Activated CD4-positive, alpha-beta T cell treated with anti-CD3 and anti-CD28 coated beads for 36 hours (primary cell): Measurements from ENCODE around the gene SMG9. TPM values are rescaled to one million over a fixed set of nuclear protein-coding genes. Genes with fewer than 3 reads are reported as not detected.
"Not testable (repeated sequence)": the region's sequence is repeated elsewhere in the genome, so short reads cannot be mapped to it uniquely, and the experiment has no call there.

Experiments
- ATAC-seq: fragments of 200-7000 bp; cut with Tn5 transposase; one replicate; pipeline ENCODE4 v1.10.0; 2021; ENCODE audit warnings: mild to moderate bottlenecking, moderate library complexity
- CTCF ChIA-PET: fragments of 350-600 bp; sonication (Branson Sonifier 250); formaldehyde crosslinking; loops from one replicate; lab custom pipeline; 2021; ENCODE audit warnings: antibody characterized with exemption; lab: Charles Lee
- POLR2A ChIA-PET: fragments of 350-600 bp; sonication (Branson Sonifier 250); formaldehyde crosslinking; loops from one replicate; lab custom pipeline; 2021; ENCODE audit warnings: antibody characterized with exemption, inconsistent platforms; lab: Charles Lee
- DNase-seq: peaks from one replicate; pipeline ENCODE4 v3.0.0-alpha.2; 2020
- H3K27ac Mint-ChIP-seq: one replicate; pipeline ENCODE4 v1.8.0; 2021; ENCODE audit warnings: mixed read lengths
- H3K27me3 Mint-ChIP-seq: one replicate; pipeline ENCODE4 v1.8.0; 2021; ENCODE audit warnings: mixed read lengths
- H3K36me3 Mint-ChIP-seq: one replicate; pipeline ENCODE4 v1.8.0; 2021; ENCODE audit warnings: low read depth, mixed read lengths
- H3K4me1 Mint-ChIP-seq: one replicate; pipeline ENCODE4 v1.8.0; 2021; ENCODE audit warnings: mixed read lengths
- H3K4me3 Mint-ChIP-seq: one replicate; pipeline ENCODE4 v1.8.0; 2021; ENCODE audit warnings: mild to moderate bottlenecking, moderate library complexity, mixed read lengths
- H3K9me3 Mint-ChIP-seq: one replicate; pipeline ENCODE4 v1.8.0; 2021; ENCODE audit warnings: low read depth, mixed read lengths
- intact Hi-C, 2 experiments: fragments of 100-400 bp; cut with DNase I in 1 of 2; cut with micrococcal nuclease in 1 of 2; formaldehyde crosslinking; loops; one replicate each; pipeline versions ENCODE4 v1.14.2 to v1.15.1; 2022 to 2024; cut with DNase I, micrococcal nuclease
- total RNA-seq, 2 experiments: library from RNA; stranded (reverse); gene quantifications; one replicate each; pipeline ENCODE4 v1.2.3, GENCODE V29; 2021

SMG9 gene
- total RNA-seq, 2 experiments from 2014 or later, result 64.4 to 65.2 TPM

DNA sequence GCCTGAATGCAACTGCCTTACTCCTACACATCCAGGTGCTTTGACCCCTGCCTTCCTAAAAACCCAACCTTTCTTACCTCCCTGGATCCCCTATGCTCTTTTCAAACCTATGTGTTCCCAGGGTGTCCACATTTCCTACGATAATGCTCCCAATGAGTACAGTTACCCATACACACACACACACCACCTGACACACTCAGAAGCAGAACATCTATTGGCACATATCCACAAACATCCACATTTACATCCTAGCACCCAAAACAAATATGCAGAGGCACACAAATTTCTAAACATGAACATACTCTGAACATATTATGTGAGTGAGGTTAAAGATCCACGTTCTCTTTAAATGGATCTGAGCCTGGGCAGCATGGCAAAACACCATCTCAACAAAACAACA is 62.4 kb downstream of the SMG9 start:
- ATAC-seq (no peak), DNase-seq (no peak)
- CTCF ChIA-PET, result no interaction called here
- intact Hi-C loops, result no loop called here
- peaks cover 3% of the 10 kb centered on the region for H3K36me3 Mint-ChIP-seq
- no peak overlapping the region for H3K27ac Mint-ChIP-seq
- POLR2A ChIA-PET, result no interaction called here
- H3K9me3 Mint-ChIP-seq, result peaks cover 8% of the 10 kb centered on the region
- H3K4me3 Mint-ChIP-seq, result no peak overlapping the region
- no peaks in the 10 kb centered on the region for H3K4me1 Mint-ChIP-seq
- H3K27me3 Mint-ChIP-seq, result peaks cover 5% of the 10 kb centered on the region

DNA sequence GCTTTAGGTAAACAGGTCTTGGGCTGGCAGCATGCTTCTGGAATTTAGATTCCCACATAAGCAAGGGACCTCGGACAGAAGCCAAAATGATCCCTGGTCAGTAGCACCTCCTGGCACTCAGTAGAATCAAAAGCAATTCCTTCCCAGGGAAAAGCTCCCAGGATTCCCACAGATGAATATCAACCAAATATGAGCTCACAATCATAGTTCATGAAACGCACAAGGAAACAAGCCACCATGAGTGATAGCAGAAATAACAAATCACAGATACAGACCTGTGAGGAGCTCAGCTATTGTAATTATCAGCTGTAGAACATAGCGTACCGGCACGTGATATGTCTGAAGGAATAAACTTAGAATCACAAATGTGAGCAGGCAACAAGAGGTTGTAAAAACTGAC is 63.0 kb downstream of the SMG9 start:
- H3K4me1 Mint-ChIP-seq, result peaks cover 3% of the 10 kb centered on the region
- H3K4me3 Mint-ChIP-seq, result no peak overlapping the region
- ATAC-seq (no peak), DNase-seq (no peak)
- no peak overlapping the region for H3K27ac Mint-ChIP-seq
- intact Hi-C loops, result no loop called here
- H3K9me3 Mint-ChIP-seq, result peaks cover 8% of the 10 kb centered on the region
- ChIA-PET CTCF (no interaction called here), POLR2A (interaction anchor here (0.9 kb wide), 1 partner anchor 126 kb away, joined by 3 read pairs; no protein-coding TSS in a partner anchor)
- H3K36me3 Mint-ChIP-seq, result peaks cover 3% of the 10 kb centered on the region
- H3K27me3 Mint-ChIP-seq, result no peaks in the 10 kb centered on the region

DNA sequence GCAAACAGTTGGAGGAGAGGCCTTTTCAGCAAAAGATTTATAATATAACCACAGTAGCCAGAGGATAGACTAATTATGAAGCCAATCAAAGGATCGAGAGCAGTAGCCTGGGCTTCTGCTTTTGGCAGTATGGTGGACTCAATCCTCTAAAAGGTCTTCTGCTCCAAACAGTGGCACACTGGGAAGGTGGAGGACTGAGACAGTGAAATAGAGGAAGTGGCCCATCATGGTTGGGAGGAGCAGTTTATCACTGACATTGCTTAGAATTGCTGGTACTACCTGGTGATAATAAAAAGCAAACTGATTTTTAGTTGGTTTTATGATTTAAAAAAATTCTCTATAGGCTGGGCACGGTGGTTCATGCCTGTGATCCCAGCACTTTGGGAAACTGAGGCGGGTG is 63.9 kb downstream of the SMG9 start:
- ATAC-seq (no peak), DNase-seq (no peak)
- Mint-ChIP-seq H3K4me1 (peaks cover 4% of the 10 kb centered on the region), H3K27ac (no peak overlapping the region), H3K4me3 (no peak overlapping the region), H3K27me3 (no peaks in the 10 kb centered on the region), H3K9me3 (peaks cover 8% of the 10 kb centered on the region), H3K36me3 (peaks cover 3% of the 10 kb centered on the region)
- intact Hi-C loops, result no loop called here
- ChIA-PET POLR2A (no interaction called here), CTCF (no interaction called here)

DNA sequence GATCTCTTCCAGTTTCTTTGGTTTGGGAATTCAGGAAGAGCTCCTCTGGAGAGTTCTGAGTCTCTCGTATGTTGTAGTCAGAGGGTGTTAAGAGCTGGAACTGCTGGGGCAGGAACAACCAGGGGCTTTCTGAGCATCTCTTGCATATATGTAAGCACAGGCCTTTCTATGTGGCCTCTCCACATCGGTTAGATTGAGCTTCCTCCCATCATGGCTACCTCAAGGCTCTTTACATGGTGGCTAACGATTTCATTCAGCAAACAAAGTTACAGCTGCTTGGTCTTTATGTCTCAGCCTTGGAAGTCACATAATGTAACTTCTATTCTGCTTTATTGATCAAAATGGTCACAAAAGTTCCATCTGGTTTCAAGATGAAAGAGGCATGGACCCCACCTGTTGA is 64.3 kb downstream of the SMG9 start:
- Mint-ChIP-seq H3K27me3 (no peaks in the 10 kb centered on the region), H3K27ac (no peak overlapping the region), H3K36me3 (peaks cover 3% of the 10 kb centered on the region), H3K4me3 (no peak overlapping the region), H3K9me3 (peaks cover 8% of the 10 kb centered on the region), H3K4me1 (peaks cover 4% of the 10 kb centered on the region)
- DNase-seq (no peak), ATAC-seq (no peak)
- intact Hi-C loops, result no loop called here
- ChIA-PET CTCF (no interaction called here), POLR2A (interaction anchor here (0.5 kb wide), 1 partner anchor 162 kb away, joined by 5 read pairs; no protein-coding TSS in a partner anchor)

DNA sequence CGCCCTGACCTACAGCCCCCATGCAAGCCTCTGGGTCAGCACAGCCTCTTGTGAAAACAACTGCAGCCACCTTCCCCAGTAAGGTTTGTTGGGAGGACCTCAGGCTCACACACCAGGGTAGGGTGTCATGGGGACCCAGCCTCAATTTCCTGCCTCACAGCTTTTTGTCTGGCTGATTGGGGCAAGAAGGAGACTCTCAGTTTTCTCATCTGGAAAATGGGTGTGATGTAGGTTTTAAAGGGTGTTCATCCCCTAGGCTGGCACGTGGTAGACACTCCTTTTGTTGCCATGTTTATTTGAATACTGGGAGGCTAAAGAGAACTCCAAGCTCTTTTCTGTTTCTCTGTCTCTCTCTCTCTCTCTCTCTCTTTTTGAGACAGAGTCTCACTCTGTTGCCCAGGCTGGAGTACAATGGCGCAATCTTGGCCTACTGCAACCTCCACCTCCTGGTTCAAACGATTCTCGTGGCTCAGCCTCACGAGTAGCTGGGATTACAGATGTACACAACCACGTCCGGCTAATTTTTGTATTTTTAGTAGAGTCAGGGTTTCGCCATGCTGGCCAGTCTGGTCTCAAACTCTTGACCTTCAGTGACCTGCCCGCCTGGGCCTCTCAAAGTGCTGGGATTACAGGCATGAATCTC is 66.6 kb downstream of the SMG9 start:
- Mint-ChIP-seq H3K27me3 (no peaks in the 10 kb centered on the region), H3K9me3 (peaks cover 8% of the 10 kb centered on the region), H3K27ac (no peak overlapping the region), H3K4me1 (peaks cover 4% of the 10 kb centered on the region), H3K4me3 (no peak overlapping the region), H3K36me3 (peaks cover 3% of the 10 kb centered on the region)
- no peak for DNase-seq
- intact Hi-C loops, result no loop called here
- ATAC-seq, result no peak
- ChIA-PET CTCF (no interaction called here), POLR2A (no interaction called here)

DNA sequence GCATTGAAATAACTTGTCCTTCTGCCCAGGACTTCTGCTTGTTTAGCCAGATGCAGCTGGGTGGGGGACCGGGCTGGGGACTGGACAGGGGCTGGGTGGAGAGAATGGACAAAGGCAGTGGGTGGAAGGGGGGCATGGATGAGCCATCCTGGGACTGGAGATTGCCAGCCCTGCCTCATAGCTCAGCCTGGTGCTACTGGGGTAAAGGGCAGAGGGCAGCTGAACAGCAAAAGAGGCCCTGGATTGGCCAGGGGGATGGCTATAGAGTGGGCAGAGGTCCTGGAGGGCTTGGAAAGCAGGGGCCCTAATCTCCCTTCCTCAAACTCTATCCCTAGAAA is 67.1 kb downstream of the SMG9 start:
- Mint-ChIP-seq H3K4me1 (peaks cover 4% of the 10 kb centered on the region), H3K27ac (no peak overlapping the region), H3K9me3 (peaks cover 8% of the 10 kb centered on the region), H3K4me3 (no peak overlapping the region), H3K27me3 (no peaks in the 10 kb centered on the region), H3K36me3 (peaks cover 3% of the 10 kb centered on the region)
- intact Hi-C loops, result no loop called here
- ChIA-PET CTCF (interaction anchor here (1.0 to 1.2 kb wide), 2 partner anchors 13 to 122 kb away, joined by 3 read pairs; no protein-coding TSS in a partner anchor), POLR2A (no interaction called here)
- DNase-seq (no peak), ATAC-seq (no peak)

DNA sequence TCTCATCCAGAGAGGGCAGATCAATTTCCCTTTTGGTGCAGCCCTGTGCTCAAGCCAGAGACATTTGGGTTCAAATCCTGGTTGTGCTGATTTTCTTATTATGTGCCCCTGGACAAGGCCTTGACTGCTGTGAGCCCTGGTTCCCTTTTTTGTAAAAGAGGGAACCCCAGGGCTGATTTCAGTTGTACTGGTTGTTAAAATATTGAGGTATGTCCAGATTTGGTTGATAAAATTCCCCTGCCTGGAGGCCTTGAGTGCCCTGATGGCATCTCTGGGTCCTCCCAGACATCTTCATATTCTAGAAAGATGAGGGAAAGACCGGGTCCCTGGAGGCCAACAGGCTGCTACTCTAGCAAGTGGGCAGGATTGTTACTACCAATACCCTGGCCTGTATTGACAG is 70.4 kb downstream of the SMG9 start:
- H3K4me3 Mint-ChIP-seq, result no peak overlapping the region
- intact Hi-C loops, result no loop called here
- no peaks in the 10 kb centered on the region for H3K9me3 Mint-ChIP-seq
- CTCF ChIA-PET, result interaction anchor here (0.6 to 2.1 kb wide), 2 partner anchors 37 to 129 kb away, joined by 3 to 4 read pairs; no protein-coding TSS in a partner anchor
- H3K27me3 Mint-ChIP-seq, result no peaks in the 10 kb centered on the region
- H3K27ac Mint-ChIP-seq, result no peak overlapping the region
- ATAC-seq (no peak), DNase-seq (no peak)
- POLR2A ChIA-PET, result no interaction called here
- H3K36me3 Mint-ChIP-seq, result no peaks in the 10 kb centered on the region
- peaks cover 4% of the 10 kb centered on the region for H3K4me1 Mint-ChIP-seq

DNA sequence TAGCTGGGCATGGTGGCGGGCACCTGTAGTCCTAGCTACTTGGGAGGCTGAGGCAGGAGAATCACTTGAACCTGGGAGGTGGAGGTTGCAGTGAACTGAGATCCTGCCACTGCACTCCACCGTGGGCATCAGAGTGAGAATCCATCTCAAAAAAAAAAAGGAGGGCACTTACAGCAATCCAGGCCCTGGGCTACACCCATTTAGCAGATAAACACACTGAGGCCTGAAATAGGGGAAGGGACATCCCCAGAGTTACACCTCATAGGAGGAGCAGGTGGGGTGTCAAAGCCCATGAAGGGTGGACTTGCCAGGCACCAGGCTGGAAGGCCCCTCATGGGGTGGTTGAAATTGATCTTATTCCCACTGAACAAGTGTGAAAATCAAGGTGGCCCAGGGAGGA is 70.9 kb downstream of the SMG9 start:
- no peaks in the 10 kb centered on the region for H3K36me3 Mint-ChIP-seq
- H3K4me3 Mint-ChIP-seq, result no peak overlapping the region
- H3K9me3 Mint-ChIP-seq, result no peaks in the 10 kb centered on the region
- H3K4me1 Mint-ChIP-seq, result peaks cover 4% of the 10 kb centered on the region
- no peak for ATAC-seq
- H3K27me3 Mint-ChIP-seq, result no peaks in the 10 kb centered on the region
- CTCF ChIA-PET, result interaction anchor here (2.1 kb wide), 1 partner anchor 129 kb away, joined by 4 read pairs; no protein-coding TSS in a partner anchor
- DNase-seq, result no peak
- H3K27ac Mint-ChIP-seq, result no peak overlapping the region
- intact Hi-C loops, result no loop called here
- POLR2A ChIA-PET, result no interaction called here

DNA sequence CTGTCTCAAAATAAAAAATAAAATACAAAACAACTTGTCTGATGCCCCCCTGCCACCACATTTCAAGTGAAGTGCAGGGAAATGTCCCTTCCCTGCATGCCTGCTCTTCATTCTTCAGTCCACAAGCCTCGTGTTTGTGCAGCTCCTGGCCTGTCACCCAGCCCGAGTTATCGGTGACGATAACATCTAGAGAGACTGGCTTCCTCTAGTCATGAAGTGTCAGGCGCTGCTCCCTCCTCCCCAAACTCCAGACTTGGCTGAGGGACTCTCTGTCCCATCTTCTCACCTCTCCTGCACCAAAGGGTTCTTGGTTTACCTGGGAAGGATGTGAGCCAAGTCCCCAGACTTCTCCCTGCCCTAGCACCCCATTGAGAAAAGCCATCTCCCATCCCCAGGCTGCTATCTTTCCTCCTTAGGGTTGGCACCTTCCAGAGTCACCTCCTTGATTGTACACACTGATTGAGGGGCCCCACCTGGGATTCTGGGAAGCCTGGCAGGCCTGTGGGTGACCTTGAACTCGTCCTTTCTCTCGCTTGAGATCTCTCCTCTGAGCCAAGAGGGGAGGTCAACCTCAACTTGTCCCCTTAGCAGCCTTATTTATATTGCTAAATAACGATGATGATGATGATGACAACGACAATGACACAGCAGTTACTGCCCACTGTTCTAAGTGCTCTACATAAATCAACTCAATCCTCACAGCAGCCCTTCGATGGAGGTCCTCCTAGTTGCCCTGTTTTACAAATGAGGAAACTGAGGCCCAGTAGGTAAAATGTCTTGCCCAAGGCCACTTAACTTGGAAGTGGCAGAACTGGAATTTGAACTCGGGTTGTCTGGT is 71.7 kb downstream of the SMG9 start:
- intact Hi-C loops, result no loop called here
- Mint-ChIP-seq H3K9me3 (no peaks in the 10 kb centered on the region), H3K4me3 (no peak overlapping the region), H3K4me1 (peaks cover 4% of the 10 kb centered on the region), H3K27ac (no peak overlapping the region), H3K27me3 (no peaks in the 10 kb centered on the region), H3K36me3 (no peaks in the 10 kb centered on the region)
- ATAC-seq, result no peak
- POLR2A ChIA-PET, result no interaction called here
- no peak for DNase-seq
- CTCF ChIA-PET, result no interaction called here

DNA sequence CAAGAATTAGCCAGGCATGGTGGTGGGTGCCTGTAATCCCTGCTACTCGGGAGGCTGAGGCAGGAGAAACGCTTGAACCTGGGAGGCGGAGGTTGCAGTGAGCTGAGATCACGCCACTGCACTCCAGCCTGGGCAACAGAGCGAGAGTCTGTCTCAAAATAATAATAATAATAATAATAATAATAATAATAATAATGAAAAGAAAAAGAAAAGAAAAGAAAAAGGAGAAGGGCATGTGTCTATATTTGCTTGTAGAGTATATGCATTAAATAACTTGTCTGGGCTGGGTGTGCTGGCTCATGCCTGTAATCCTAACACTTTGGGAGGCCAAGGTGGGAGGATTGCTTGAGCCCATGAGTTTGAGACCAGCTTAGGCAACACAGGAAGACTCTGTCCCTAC is 72.5 kb downstream of the SMG9 start:
- H3K27me3 Mint-ChIP-seq, intact Hi-C loops, H3K36me3 Mint-ChIP-seq, H3K27ac Mint-ChIP-seq, H3K9me3 Mint-ChIP-seq, H3K4me1 Mint-ChIP-seq, POLR2A ChIA-PET, H3K4me3 Mint-ChIP-seq, CTCF ChIA-PET, ATAC-seq, DNase-seq: not testable (repeated sequence)

DNA sequence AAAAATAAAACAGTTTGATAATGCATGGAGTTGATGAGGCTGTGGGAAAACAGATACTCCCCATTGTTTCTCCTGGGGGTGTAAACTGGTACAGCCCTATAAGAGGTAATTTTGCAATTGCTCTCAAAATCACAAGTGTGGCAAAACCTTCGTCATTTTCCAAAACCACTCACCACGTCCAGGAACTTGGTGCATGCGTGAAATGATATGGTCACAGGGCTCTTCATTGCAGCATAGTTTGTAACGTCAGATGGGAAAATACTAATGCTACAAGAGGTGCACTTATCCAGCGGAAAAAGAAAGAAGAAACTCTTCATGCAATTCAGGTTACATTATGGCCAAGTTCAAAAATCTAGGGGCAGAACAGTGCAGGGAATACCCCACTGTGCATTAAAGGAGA is 72.9 kb downstream of the SMG9 start:
- intact Hi-C loops, result no loop called here
- Mint-ChIP-seq H3K36me3 (no peaks in the 10 kb centered on the region), H3K4me1 (peaks cover 1% of the 10 kb centered on the region), H3K27ac (no peak overlapping the region), H3K9me3 (no peaks in the 10 kb centered on the region), H3K27me3 (no peaks in the 10 kb centered on the region), H3K4me3 (no peak overlapping the region)
- ChIA-PET CTCF (no interaction called here), POLR2A (interaction anchor here (0.6 kb wide), 1 partner anchor 25 kb away, joined by 12 read pairs; no protein-coding TSS in a partner anchor)
- DNase-seq (no peak), ATAC-seq (no peak)
